HL-60 (cell line): ENCODE measurements around the gene MSH5.

Source experiments
- CTCF ChIP-seq: IDR thresholded peaks from one replicate; pipeline ENCODE4 v1.5.1; 2011; ENCODE audit warnings: low read length, control low read depth, inconsistent platforms; ENCODE audit not compliant: insufficient read depth
- REST ChIP-seq: IDR thresholded peaks from 2 replicates; pipeline ENCODE4 v1.6.1; 2012; ENCODE audit warnings: low read depth; ENCODE audit not compliant: insufficient replicate concordance
- SPI1 ChIP-seq: IDR thresholded peaks from 2 replicates; pipeline ENCODE4 v1.6.1; 2012; ENCODE audit warnings: low read depth, mild to moderate bottlenecking, borderline replicate concordance

- no peak for TF ChIP-seq REST
- no peak for TF ChIP-seq CTCF
- no peak for TF ChIP-seq SPI1
Measured at GRCh38 chr6:31691564-31692108, 48.2 kb upstream of the MSH5 start.
